Tibial nerve (tissue), 4 donors: Measurements from ENCODE around the gene LYPD5. TPM values are rescaled to one million over a fixed set of nuclear protein-coding genes. Genes with fewer than 3 reads are reported as not detected.
"Not testable (repeated sequence)": the region's sequence is repeated elsewhere in the genome, so short reads cannot be mapped to it uniquely, and the experiment has no call there.

Experiments
- DNase-seq, 2 donors: peaks; one replicate each; pipeline ENCODE4 v3.0.0-alpha.2; 2019; ENCODE audit warnings: low spot score in 2 of 2
- H3K27ac ChIP-seq, 4 donors: fragments of 200-600 bp; sonication (generic) in 3 of 4; one replicate each; pipeline ENCODE4 v1.5.1; 2017 to 2019; ENCODE audit warnings: mild to moderate bottlenecking in 1 of 4
- H3K27me3 ChIP-seq, 2 donors: fragments of 200-600 bp; sonication (generic) in 1 of 2; one replicate each; pipeline versions ENCODE4 v1.5.1 to v1.6.0; 2017 to 2019
- H3K36me3 ChIP-seq, 3 donors: fragments of 200-600 bp; sonication (generic); one replicate each; pipeline ENCODE4 v1.5.1; 2018 to 2019
- H3K4me1 ChIP-seq, 4 donors: fragments of 200-600 bp; sonication (generic) in 3 of 4; one replicate each; pipeline ENCODE4 v1.5.1; 2017 to 2019
- H3K4me3 ChIP-seq, 4 donors: fragments of 200-600 bp; sonication (generic) in 3 of 4; one replicate each; pipeline ENCODE4 v1.5.1; 2017 to 2019; ENCODE audit warnings: mild to moderate bottlenecking in 1 of 4, moderate library complexity in 1 of 4
- H3K9me3 ChIP-seq, 4 donors: fragments of 200-600 bp; sonication (generic) in 3 of 4; one replicate each; pipeline ENCODE4 v1.5.1; 2017 to 2019
- EP300 ChIP-seq, 2 donors: sonication (generic); formaldehyde crosslinking; IDR thresholded peaks; one replicate each; pipeline ENCODE4 v1.6.1; 2017; ENCODE audit warnings: antibody characterized with exemption in 2 of 2, mild to moderate bottlenecking in 1 of 2
- POLR2A ChIP-seq, 2 donors: fragments of 450-650 bp; IDR thresholded peaks; one replicate each; pipeline ENCODE4 v1.6.1; 2017; ENCODE audit warnings: antibody characterized with exemption in 2 of 2, mild to moderate bottlenecking in 2 of 2, moderate library complexity in 2 of 2
- WGBS, 2 donors: methylation state at CpG; one replicate each; pipeline ENCODE4 v1.1.5; 2018; 5-methylcytosine and 5-hydroxymethylcytosine counted together
- total RNA-seq, 4 donors: library from RNA; depleted of rRNA; stranded (reverse); fragments of >200 nt; gene quantifications; one replicate each; pipeline ENCODE4 v1.1.0, GENCODE V29; 2016
- TF ChIP-seq, protein P1 (sequence below), 5 experiments: fragments of 200-600 bp in 3 of 5; fragments of 450-650 bp in 2 of 5; sonication (generic) in 3 of 5; IDR thresholded peaks; one replicate each; pipeline ENCODE4 v1.5.1; 2016 to 2019; ENCODE audit warnings: antibody characterized with exemption in 5 of 5, mild to moderate bottlenecking in 3 of 5, moderate library complexity in 2 of 5

The LYPD5 gene
- total RNA-seq, 4 donors from 2014 or later, result 0.39 to 2.1 (median 0.53) TPM

DNA sequence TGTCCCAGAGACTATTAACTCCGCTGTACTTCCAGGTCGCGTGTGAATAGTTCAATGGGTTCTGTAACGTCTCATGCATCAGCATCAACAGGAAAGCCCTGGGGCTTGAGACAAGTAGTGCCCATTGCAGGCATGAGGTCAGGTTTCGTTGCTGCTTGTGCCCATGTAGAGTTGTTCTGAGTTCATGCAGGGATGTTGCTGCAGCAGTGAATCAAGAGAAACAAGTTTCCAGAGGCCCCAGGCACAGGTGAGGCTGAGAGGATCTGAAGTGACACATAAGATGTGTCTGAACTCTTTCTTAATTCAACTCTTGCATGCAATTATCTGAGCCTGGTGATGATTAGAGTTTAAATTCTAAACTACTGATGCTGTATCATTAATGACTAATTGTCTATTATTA lies 16.3 kb upstream of the LYPD5 start:
- DNase-seq, result no peak
- peaks cover 0 to 17% of the 10 kb centered on the region in 2 donors for H3K27me3 ChIP-seq
- no peak overlapping the region for H3K4me3 ChIP-seq
- no peak overlapping the region for H3K27ac ChIP-seq
- H3K36me3 ChIP-seq, result no peaks in the 10 kb centered on the region
- peaks cover 0 to 10% (median 0%) of the 10 kb centered on the region in 4 donors for H3K4me1 ChIP-seq
- H3K9me3 ChIP-seq, result no peaks in the 10 kb centered on the region
- TF ChIP-seq EP300 (IDR thresholded peaks at IDR 0.05), result no peak
- TF ChIP-seq POLR2A (IDR thresholded peaks at IDR 0.05), result no peak
- TF ChIP-seq, protein P1, sequence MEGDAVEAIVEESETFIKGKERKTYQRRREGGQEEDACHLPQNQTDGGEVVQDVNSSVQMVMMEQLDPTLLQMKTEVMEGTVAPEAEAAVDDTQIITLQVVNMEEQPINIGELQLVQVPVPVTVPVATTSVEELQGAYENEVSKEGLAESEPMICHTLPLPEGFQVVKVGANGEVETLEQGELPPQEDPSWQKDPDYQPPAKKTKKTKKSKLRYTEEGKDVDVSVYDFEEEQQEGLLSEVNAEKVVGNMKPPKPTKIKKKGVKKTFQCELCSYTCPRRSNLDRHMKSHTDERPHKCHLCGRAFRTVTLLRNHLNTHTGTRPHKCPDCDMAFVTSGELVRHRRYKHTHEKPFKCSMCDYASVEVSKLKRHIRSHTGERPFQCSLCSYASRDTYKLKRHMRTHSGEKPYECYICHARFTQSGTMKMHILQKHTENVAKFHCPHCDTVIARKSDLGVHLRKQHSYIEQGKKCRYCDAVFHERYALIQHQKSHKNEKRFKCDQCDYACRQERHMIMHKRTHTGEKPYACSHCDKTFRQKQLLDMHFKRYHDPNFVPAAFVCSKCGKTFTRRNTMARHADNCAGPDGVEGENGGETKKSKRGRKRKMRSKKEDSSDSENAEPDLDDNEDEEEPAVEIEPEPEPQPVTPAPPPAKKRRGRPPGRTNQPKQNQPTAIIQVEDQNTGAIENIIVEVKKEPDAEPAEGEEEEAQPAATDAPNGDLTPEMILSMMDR (IDR thresholded peaks at IDR 0.05), result no peak
- WGBS, 2 donors, result 82 to 86% methylated on average over 5 of the region's 5 CpGs

GRCh38 chr19:43817454-43817853 lies 15.2 kb upstream of the LYPD5 start:
- H3K36me3 ChIP-seq, H3K9me3 ChIP-seq, H3K4me3 ChIP-seq, DNase-seq, H3K27ac ChIP-seq: not testable (repeated sequence)
- 81 to 85% methylated on average over 1 of the region's 1 CpG for WGBS, 2 donors
- peaks cover 0 to 10% (median 0%) of the 10 kb centered on the region in 4 donors for H3K4me1 ChIP-seq
- H3K27me3 ChIP-seq, result peaks cover 0 to 17% of the 10 kb centered on the region in 2 donors

- Histone ChIP-seq H3K36me3 (no peaks in the 10 kb centered on the region), H3K27me3 (no peaks in the 10 kb centered on the region), H3K4me3 (no peak overlapping the region), H3K4me1 (peaks cover 0 to under 1% (median 0%) of the 10 kb centered on the region in 4 donors), H3K9me3 (no peaks in the 10 kb centered on the region), H3K27ac (no peak overlapping the region)
- TF ChIP-seq, protein P1 (IDR thresholded peaks at IDR 0.05), result no peak
- no peak for TF ChIP-seq EP300 (IDR thresholded peaks at IDR 0.05)
- no peak for TF ChIP-seq POLR2A (IDR thresholded peaks at IDR 0.05)
- WGBS, 2 donors, result 84 to 86% methylated on average over 5 of the region's 5 CpGs
- DNase-seq, result no peak
Observed at GRCh38 chr19:43814663-43815352, 12.6 kb upstream of the LYPD5 start.

- no peak for TF ChIP-seq POLR2A (IDR thresholded peaks at IDR 0.05)
- TF ChIP-seq, protein P1 (IDR thresholded peaks at IDR 0.05), result no peak
- TF ChIP-seq EP300 (IDR thresholded peaks at IDR 0.05), result no peak
- Histone ChIP-seq H3K36me3 (no peaks in the 10 kb centered on the region), H3K4me1 (no peaks in the 10 kb centered on the region), H3K27me3 (no peaks in the 10 kb centered on the region), H3K4me3 (no peak overlapping the region), H3K27ac (no peak overlapping the region), H3K9me3 (no peaks in the 10 kb centered on the region)
- 72 to 74% methylated on average over 6 of the region's 6 CpGs for WGBS, 2 donors
- DNase-seq, result no peak
Observed at GRCh38 chr19:43812688-43813087, 10.4 kb upstream of the LYPD5 start.

DNA sequence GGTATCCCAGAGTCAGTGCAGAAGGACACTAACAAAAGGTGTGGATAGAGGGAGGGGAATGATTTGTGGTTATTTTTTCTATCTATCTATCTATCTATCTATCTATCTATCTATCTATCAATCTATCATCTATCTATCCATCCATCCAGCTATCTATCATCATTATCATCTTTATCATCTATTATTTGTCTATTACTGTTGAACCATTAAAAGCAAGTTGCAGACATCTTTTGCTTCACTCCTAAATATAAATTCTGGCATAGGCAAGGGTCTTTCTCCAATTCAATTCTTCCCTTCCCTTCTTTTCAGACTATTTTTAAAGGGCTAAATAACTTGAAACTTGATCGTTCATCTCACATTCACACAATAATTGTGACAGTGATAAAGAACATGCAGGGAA lies 10.0 kb upstream of the LYPD5 start:
- no peaks in the 10 kb centered on the region for H3K4me1 ChIP-seq
- WGBS, 2 donors, result 72% methylated on average over 1 of the region's 1 CpG
- DNase-seq, result no peak

More for the DNA sequence above, 10.0 kb upstream of the LYPD5 start:
- Histone ChIP-seq H3K27me3 (no peaks in the 10 kb centered on the region), H3K4me3 (no peak overlapping the region), H3K9me3 (no peaks in the 10 kb centered on the region), H3K36me3 (no peaks in the 10 kb centered on the region), H3K27ac (no peak overlapping the region)
- no peak for TF ChIP-seq POLR2A (IDR thresholded peaks at IDR 0.05)
- no peak for TF ChIP-seq EP300 (IDR thresholded peaks at IDR 0.05)
- TF ChIP-seq, protein P1 (IDR thresholded peaks at IDR 0.05), result no peak
